Measurements from ENCODE around the gene SMARCB1.

Gene SMARCB1

DNA sequence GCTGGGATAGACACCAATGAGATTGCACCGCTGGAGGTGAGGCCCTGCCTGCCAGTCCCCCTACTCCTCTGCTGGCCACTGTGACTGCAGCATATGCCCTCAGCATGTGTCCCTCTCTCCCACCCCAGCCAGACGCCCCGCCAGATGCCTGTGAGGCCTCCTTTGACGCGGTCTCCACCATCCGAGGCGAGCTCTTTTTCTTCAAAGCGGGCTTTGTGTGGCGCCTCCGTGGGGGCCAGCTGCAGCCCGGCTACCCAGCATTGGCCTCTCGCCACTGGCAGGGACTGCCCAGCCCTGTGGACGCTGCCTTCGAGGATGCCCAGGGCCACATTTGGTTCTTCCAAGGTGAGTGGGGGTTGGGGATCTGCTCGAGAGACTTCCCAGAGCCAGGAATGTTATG lies 5.7 kb upstream of the SMARCB1 start:
- DNase-seq, result no peak

GRCh38 chr22:23781511-23782183 lies 5.1 kb upstream of the SMARCB1 start:
- no peak for DNase-seq

DNA sequence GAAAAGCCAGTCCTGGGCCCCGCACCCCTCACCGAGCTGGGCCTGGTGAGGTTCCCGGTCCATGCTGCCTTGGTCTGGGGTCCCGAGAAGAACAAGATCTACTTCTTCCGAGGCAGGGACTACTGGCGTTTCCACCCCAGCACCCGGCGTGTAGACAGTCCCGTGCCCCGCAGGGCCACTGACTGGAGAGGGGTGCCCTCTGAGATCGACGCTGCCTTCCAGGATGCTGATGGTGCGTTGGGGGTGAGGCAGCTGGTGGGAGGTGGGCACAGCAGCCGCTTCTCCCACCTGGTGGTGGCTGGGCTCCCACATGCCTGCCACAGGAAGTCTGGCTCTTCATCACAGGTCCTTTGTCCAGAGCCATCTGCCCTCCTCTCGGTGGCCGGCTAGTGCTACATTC lies 4.5 kb upstream of the SMARCB1 start:
- no peak for DNase-seq

DNA sequence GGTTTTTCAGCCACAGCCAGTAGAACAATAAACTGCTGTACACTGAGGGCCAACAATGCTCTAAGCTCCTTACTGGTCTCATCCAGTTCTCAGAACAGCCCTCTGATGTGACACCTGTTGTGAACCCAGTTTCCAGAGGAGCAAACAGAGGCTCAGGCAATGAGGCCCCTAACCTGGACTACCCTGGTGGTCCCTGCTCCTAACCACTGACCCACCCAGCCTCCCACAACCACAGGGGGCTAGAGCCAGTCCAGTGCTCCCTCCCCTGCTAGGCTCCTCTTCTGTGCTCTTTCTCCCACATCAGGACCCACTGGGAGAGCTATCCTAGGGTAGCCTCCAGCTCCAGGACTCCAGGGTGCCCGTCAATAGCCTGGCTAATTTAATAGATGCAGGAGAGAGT lies 4.1 kb upstream of the SMARCB1 start:
- no peak for DNase-seq

GRCh38 chr22:23783265-23784150 lies 3.3 kb upstream of the SMARCB1 start:
- DNase-seq, result no peak

GRCh38 chr22:23784215-23784732 lies 2.5 kb upstream of the SMARCB1 start:
- no peak for DNase-seq

DNA sequence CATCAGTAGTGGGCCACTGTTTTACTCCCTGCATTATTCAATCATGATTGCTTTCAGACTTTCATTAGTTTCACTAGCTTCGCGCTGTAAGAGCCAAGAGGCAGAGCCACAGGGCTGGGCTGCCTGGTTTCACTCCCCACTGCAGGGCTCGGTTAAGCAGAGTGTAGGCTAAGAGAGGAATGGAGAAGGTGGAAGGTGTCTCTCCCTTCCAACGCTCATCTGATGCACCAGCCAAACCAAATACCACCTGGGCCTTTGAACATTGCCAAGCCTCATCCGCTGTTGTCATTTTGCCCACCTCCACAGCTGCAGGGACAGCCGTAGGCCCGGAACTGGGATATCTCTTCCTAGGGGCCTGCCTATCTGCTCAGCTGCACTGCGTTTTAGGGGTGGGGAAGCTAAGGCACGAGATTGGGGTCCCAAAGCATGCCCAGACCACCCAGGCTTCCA lies 480 bp upstream of the SMARCB1 start:
- DNase-seq, result no peak

- no peak for DNase-seq
Measured at GRCh38 chr22:23787600-23787896, 782 bp downstream of the SMARCB1 start.

DNA sequence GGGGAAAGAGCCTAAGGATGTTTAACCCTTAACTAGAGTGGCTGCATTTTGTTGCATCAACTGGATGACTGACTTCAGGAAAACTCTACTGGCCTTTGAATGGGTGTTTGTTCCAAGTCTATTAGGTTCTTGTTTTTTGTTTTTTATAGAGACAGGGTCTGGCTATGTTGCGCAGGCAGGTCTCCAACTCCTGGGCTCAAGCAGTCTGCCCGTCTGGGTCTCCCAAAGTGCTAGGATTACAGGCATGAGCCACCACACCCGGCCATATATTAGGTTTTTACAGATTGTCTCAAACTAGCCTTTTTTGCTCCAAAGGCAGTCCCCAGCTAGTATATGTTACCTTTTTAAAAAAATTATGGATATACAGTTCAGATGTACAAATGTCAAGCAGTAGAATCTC lies 1.1 kb downstream of the SMARCB1 start:
- no peak for DNase-seq

DNA sequence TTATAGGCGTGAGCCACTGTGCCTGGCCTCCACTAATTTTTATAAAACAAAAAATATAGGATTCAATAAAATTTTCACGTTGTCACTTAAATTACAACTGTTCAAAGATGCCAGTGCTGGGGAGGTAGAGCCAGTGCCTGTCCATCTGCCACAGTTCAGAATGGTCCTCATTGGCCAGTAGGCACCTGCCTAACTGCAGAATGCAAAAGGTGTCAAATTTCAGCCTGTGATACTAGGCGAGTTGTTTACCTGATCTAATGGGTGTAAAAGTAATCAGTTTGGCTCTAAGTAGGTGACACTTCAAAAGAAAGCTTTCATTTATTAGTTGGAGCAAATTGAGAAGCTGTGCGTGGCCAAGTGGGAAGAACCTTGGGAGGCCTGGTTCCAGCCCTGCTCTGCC lies 2.4 kb downstream of the SMARCB1 start:
- DNase-seq, result no peak

DNA sequence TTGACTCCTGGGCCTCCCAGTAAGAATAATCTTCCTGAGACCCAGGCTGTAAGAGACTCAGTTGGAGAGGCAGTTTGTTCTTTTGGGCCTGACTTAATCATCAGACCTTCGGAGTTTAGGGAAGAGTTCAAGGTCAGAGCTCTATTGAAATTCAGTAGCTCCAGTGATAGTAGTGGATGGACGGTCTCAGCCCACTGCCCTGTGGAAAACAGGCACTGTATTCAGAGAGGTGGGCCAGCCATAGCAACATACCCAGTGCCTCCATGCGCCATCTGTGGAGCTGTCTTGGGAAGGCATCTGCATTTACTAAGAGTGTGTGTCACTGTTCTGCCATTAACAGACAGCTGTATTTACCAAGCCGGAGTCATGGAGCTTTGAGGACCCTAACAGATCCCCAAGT lies 2.9 kb downstream of the SMARCB1 start:
- DNase-seq, result no peak

GRCh38 chr22:23790819-23791737 lies 4.3 kb downstream of the SMARCB1 start:
- no peak for DNase-seq

GRCh38 chr22:23791738-23792645 lies 5.2 kb downstream of the SMARCB1 start:
- DNase-seq, result no peak

DNA sequence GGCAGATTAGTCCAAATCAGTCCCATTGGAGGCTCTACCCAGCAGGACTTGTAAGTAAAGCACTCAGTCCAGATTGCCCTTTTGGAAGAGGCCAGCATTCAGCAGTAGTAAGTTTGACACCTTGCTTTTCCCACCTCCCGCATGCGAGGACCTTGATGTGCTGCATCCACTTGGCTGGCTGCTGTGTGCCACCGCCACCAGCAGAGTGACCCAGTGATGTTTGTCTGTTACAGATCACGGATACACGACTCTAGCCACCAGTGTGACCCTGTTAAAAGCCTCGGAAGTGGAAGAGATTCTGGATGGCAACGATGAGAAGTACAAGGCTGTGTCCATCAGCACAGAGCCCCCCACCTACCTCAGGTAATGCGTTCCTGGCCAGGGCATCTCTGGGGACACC lies 6.6 kb downstream of the SMARCB1 start:
- DNase-seq, result no peak

DNA sequence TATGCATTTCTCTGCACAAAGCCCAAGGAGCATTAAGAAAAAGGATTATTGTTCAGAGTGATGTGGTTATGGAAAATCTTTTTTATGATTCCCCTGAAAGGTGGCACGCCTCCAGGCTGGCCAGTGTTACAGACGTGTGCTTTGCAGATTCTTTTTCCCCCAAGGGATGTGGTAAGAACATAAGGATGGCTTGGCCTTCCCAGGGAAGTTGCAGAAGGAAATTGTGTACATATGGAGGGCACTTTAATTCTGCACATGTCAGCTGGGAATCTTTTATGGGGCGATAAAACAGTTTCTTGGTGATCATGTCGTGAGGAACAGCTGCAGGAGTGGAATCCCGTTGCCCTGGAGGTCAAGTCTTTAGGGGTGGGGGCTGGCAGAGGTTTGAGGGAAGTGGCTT lies 9.7 kb downstream of the SMARCB1 start:
- DNase-seq, result no peak

GRCh38 chr22:23800297-23801237 lies 13.8 kb downstream of the SMARCB1 start:
- no peak for DNase-seq

DNA sequence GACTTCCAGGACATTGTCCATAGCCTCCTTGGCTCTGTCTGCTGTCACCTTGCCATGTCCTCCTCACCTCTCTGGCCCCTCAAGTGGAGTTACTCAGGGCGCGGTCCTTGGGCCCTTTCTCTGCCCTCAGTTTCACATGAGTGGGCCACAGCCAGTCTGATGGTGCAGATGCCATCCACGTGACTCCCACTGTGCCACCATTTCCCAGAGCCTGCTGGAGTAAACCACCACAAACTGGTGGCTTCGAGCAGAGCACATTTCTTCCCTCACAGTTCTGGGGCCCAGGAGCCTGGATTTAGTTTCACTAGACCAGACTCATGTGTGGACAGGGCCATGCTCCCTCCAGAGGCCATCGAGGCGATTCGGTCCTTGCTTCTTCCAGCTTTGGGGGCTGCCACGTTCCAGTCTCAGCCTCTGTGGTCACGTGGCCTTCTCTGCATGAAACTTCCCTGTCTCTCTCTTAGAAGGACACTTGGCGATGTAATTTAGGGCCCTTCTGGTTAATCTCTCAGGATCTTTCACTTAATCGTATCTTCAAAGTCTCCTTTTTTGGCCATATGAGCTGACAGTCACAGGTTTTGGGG lies 14.6 kb downstream of the SMARCB1 start:
- DNase-seq, result no peak

DNA sequence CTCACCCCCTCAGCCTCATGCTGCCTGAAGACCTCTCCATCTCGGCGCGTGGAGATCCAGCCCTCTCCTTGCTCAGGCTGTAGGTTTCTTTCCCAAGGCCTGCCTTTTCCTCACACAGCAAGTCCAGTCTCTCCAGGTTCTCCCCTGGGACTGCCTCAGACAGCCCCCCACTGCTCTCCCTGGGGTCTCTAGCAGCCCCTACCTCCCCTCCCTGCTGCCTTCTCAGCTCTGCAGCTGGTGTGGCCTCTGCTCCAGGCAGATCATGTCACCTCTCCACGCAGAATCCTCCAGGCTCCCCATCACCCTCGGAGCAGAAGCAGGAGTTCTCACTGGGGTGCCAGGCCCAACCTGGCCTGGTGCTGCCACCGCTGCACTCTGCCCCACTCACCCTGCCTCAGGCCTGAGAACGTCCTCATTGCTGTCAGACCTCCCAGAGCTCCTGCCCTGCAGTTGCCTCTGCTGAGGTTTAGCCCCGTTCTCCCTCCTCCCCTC lies 15.2 kb downstream of the SMARCB1 start:
- DNase-seq, result no peak

- no peak for DNase-seq
Measured at GRCh38 chr22:23803001-23803819, 16.4 kb downstream of the SMARCB1 start.
